HepG2 (cell line): ENCODE data around the gene CTSD. TPM values are rescaled to one million over a fixed set of nuclear protein-coding genes. Genes with fewer than 3 reads are reported as not detected.

ENCODE experiments used
- ATAC-seq: fragments of 200-7000 bp; cut with Tn5 transposase; 3 replicates; pipeline ENCODE4 v1.9.1; 2020; ENCODE audit warnings: mild to moderate bottlenecking, moderate library complexity
- BruUV-seq: library from RNA; stranded (reverse); fragments of 400-500 nt; replicated peaks from 2 replicates; lab custom pipeline; 2021; lab: Mats Ljungman, UMichigan
- CTCF ChIA-PET: fragments of 300-600 bp; formaldehyde crosslinking; extraction: SDS; loops from one replicate; lab custom pipeline; 2021; ENCODE audit warnings: low total read pairs, inconsistent platforms, low intra/inter-chr PET ratio; lab: Yijun Ruan, JAX
- POLR2A ChIA-PET: fragments of 350-600 bp; sonication (Branson Sonifier 250); formaldehyde crosslinking; loops from one replicate; lab custom pipeline; 2020; ENCODE audit warnings: antibody characterized with exemption, inconsistent platforms; lab: Yijun Ruan, JAX
- DNase-seq: peaks from one replicate; pipeline ENCODE4 v3.0.0-alpha.2; 2015; ENCODE audit warnings: low spot score
- FAIRE-seq: peaks from 3 replicates; lab custom pipeline; 2011; peaks lifted over from hg19 to GRCh38; lab: Jason Lieb, UNC
- H2AFZ ChIP-seq: one replicate; pipeline ENCODE4 v1.6.1; 2011; ENCODE audit warnings: low read length, inconsistent platforms
- H3K27ac ChIP-seq: fragments of 300-600 bp; 3 replicates; pipeline ENCODE4 v1.8.0; 2011; ENCODE audit warnings: mixed run types, mild to moderate bottlenecking, mixed read lengths, low read length, inconsistent platforms; ENCODE audit not compliant: insufficient read depth; ENCODE audit errors: extremely low read length
- H3K27me3 ChIP-seq, 2 experiments: fragments of 200-600 bp in 1 of 2; 2 replicates in 1 of 2; 3 replicates in 1 of 2; pipeline versions ENCODE4 v1.6.0 to v1.8.0; 2011; ENCODE audit warnings: low read length in 2 of 2, mild to moderate bottlenecking in 2 of 2, moderate library complexity in 2 of 2, inconsistent platforms in 1 of 2; ENCODE audit not compliant: insufficient read depth in 2 of 2, control insufficient read depth in 1 of 2
- H3K36me3 ChIP-seq, 2 experiments: fragments of 200-600 bp in 1 of 2; replicated peaks in 1 of 2; 2 replicates in 1 of 2; 3 replicates in 1 of 2; pipeline versions ENCODE4 v1.5.1 to v1.8.0; 2011; ENCODE audit warnings: low read length in 2 of 2, inconsistent platforms in 1 of 2; ENCODE audit not compliant: insufficient read depth in 2 of 2, control insufficient read depth in 1 of 2
- H3K4me1 ChIP-seq: 2 replicates; pipeline ENCODE4 v1.5.1; 2012; ENCODE audit warnings: low read length, inconsistent platforms; ENCODE audit not compliant: insufficient read depth
- H3K4me2 ChIP-seq: 2 replicates; pipeline ENCODE4 v1.6.0; 2011; ENCODE audit warnings: low read depth, low read length, inconsistent platforms
- H3K4me3 ChIP-seq, 3 experiments: fragments of 200-600 bp in 1 of 3; sonication (generic), shearing (Covaris generic) in 1 of 3; replicated peaks in 1 of 3; 2 replicates each; pipeline ENCODE4 v1.5.1; 2011 to 2016; ENCODE audit warnings: low read length in 3 of 3, inconsistent platforms in 2 of 3, low read depth in 2 of 3, mild to moderate bottlenecking in 2 of 3, control low read depth in 1 of 3, mixed read lengths in 1 of 3; ENCODE audit not compliant: insufficient read depth in 1 of 3
- H3K79me2 ChIP-seq: one replicate; pipeline ENCODE4 v1.6.1; 2011; ENCODE audit warnings: low read length, inconsistent platforms; ENCODE audit not compliant: insufficient read depth
- H3K9ac ChIP-seq: 2 replicates; pipeline ENCODE4 v1.6.0; 2011; ENCODE audit warnings: mild to moderate bottlenecking, low read depth, low read length, inconsistent platforms; ENCODE audit not compliant: insufficient read depth
- H3K9me3 ChIP-seq: 2 replicates; pipeline ENCODE4 v1.5.1; 2012; ENCODE audit warnings: mild to moderate bottlenecking, low read length
- H4K20me1 ChIP-seq: 2 replicates; pipeline ENCODE4 v1.6.0; 2011; ENCODE audit warnings: inconsistent platforms, mild to moderate bottlenecking, low read length, moderate library complexity; ENCODE audit not compliant: insufficient read depth
- HOXA5 ChIP-seq: sonication (generic); formaldehyde crosslinking; IDR thresholded peaks from 2 replicates; pipeline ENCODE4 v1.4.0; 2020; ENCODE audit warnings: missing genetic modification reagents
- SOX13 ChIP-seq, 3 experiments: fragments of 450-650 bp in 1 of 3; sonication (generic) in 1 of 3; formaldehyde crosslinking in 1 of 3; IDR thresholded peaks in 2 of 3; conservative IDR thresholded peaks in 1 of 3; 2 replicates each; pipeline versions ENCODE4 v1.5.0 to v1.6.1; 2016 to 2020; ENCODE audit warnings: antibody characterized with exemption in 1 of 3, mild to moderate bottlenecking in 1 of 3, missing compliant biosample characterization in 1 of 3, missing genetic modification reagents in 1 of 3, moderate library complexity in 1 of 3
- TCF7L2 ChIP-seq: IDR thresholded peaks from 2 replicates; pipeline ENCODE4 v1.6.1; 2011; ENCODE audit warnings: mild to moderate bottlenecking, low read depth, low read length, moderate library complexity
- TOE1 ChIP-seq: sonication (generic); formaldehyde crosslinking; IDR thresholded peaks from 2 replicates; pipeline ENCODE4 v1.4.0; 2020; ENCODE audit warnings: mild to moderate bottlenecking, missing genetic modification reagents
- ZNF616 ChIP-seq: sonication (generic); formaldehyde crosslinking; IDR thresholded peaks from 2 replicates; pipeline ENCODE4 v1.5.0; 2020; ENCODE audit warnings: low read depth, mild to moderate bottlenecking, missing genetic modification reagents
- ZNF678 ChIP-seq: sonication (generic); formaldehyde crosslinking; IDR thresholded peaks from 2 replicates; pipeline ENCODE4 v1.4.0; 2020; ENCODE audit warnings: mild to moderate bottlenecking, missing genetic modification reagents
- WGBS: methylation state at CpG from one replicate; pipeline ENCODE4 v1.1.6; 2017; ENCODE audit warnings: low lambda C conversion rate; 5-methylcytosine and 5-hydroxymethylcytosine counted together
- in situ Hi-C: cut with HindIII; loops from 2 replicates; pipeline ENCODE4 v1.10.0; 2017; ENCODE audit warnings: low pct_unique_long_range_greater_than_20kb; ENCODE audit not compliant: extremely low pct_ligation_motif_present
- intact Hi-C: fragments of 100-400 bp; cut with micrococcal nuclease; formaldehyde crosslinking; loops from one replicate; pipeline ENCODE4 v1.10.0; 2022; ENCODE audit not compliant: unreplicated experiment
- polyA plus RNA-seq, 8 experiments: library from polyadenylated mRNA; depleted of rRNA in 3 of 8; stranded (reverse) in 7 of 8; unstranded in 1 of 8; fragments of >200 nt; fragmentation: Illumina TruSeq in 4 of 8; extraction: Trizol in 4 of 8; gene quantifications; 2 replicates each; pipeline versions ENCODE4 v1.2.1 to v1.2.3, GENCODE V29; 2011 to 2016; ENCODE audit warnings: low read depth in 4 of 8, missing spikeins in 1 of 8, mixed read lengths in 1 of 8; ENCODE audit not compliant: insufficient read depth in 1 of 8
- total RNA-seq, 5 experiments: library from RNA; depleted of rRNA; stranded (reverse); fragments of >200 nt; fragmentation: Illumina TruSeq; extraction: Trizol; gene quantifications; 2 replicates each; pipeline ENCODE4 v1.2.3, GENCODE V29; 2016; ENCODE audit warnings: low read depth in 1 of 5
- TF ChIP-seq, protein P1 (sequence below): sonication (generic); formaldehyde crosslinking; IDR thresholded peaks from 2 replicates; pipeline ENCODE4 v1.5.1; 2020; ENCODE audit warnings: mild to moderate bottlenecking, missing genetic modification reagents, borderline replicate concordance

The CTSD gene
- total and polyA plus RNA-seq, 2 of the 13 experiments (the other 11 are each of a cell fraction or from before 2014, with no cell fraction given) = 143 to 230 TPM

DNA sequence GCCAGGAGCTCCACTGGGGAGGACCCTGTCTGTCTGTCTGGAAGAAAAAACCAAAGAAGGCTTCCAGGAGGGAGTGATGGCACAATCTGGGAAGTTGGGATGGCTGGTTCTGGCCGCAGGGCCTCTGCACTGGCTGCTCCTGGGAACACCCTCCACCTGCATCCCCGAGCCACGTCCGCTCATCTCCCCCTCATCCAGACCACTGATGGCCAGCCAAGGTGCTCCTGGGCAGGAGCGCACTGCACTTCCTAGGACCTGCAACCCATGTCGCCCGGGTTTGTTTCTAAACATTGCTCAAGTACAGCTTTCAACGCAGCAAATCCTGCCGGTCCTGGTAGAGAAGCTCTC, 8.4 kb downstream of the CTSD start:
- no TSS peak for BruUV-seq
- intact Hi-C loops = no loop called here
- peaks cover 26 to 30% of the 10 kb centered on the region in 2 experiments; a peak in 4 of 5 replicates for H3K36me3 ChIP-seq
- no peak overlapping the region for H3K4me3 ChIP-seq
- peaks cover 20% of the 10 kb centered on the region for H3K4me1 ChIP-seq
- no peak overlapping the region for H3K27ac ChIP-seq
- WGBS = 100% methylated on average over 1 of the region's 9 CpGs
- no peak overlapping the region for H3K4me2 ChIP-seq
- DNase-seq = no peak
- TF ChIP-seq HOXA5 (CRISPR knock-in tag) = no peak
- TF ChIP-seq ZNF678 (CRISPR knock-in tag) = no peak
- TF ChIP-seq ZNF616 (CRISPR knock-in tag) = no peak
- TF ChIP-seq, protein P1, sequence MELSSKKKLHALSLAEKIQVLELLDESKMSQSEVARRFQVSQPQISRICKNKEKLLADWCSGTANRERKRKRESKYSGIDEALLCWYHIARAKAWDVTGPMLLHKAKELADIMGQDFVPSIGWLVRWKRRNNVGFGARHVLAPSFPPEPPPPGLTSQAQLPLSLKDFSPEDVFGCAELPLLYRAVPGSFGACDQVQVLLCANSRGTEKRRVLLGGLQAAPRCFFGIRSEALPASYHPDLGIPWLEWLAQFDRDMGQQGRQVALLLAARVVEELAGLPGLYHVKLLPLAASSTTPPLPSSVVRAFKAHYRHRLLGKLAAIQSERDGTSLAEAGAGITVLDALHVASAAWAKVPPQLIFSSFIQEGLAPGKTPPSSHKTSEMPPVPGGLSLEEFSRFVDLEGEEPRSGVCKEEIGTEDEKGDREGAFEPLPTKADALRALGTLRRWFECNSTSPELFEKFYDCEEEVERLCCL (CRISPR knock-in tag) = no peak
- no peak for TF ChIP-seq SOX13 (IDR thresholded peaks at IDR 0.05)
- TF ChIP-seq SOX13 (CRISPR knock-in tag; conservative IDR thresholded peaks at IDR 0.05 in 1 of 2, IDR thresholded peaks at IDR 0.05 in 1 of 2) = no peak
- no peak for TF ChIP-seq TCF7L2
- TF ChIP-seq TOE1 (CRISPR knock-in tag) = no peak
- in situ Hi-C loops = no loop called here
- H2AFZ ChIP-seq = no peak overlapping the region
- H3K27me3 ChIP-seq = no peaks in the 10 kb centered on the region
- no peak for FAIRE-seq
- no peaks in the 10 kb centered on the region for H3K9me3 ChIP-seq
- ChIA-PET POLR2A (no interaction called here), CTCF (no interaction called here)
- no peak for ATAC-seq
- H3K9ac ChIP-seq = no peak overlapping the region
- no peaks in the 10 kb centered on the region for H3K79me2 ChIP-seq
- peaks cover 12% of the 10 kb centered on the region for H4K20me1 ChIP-seq
